SK-N-SH (cell line): ENCODE measurements around the gene DHRS13.

ENCODE experiments used
- CTCF ChIP-seq: fragments of 200-600 bp; sonication (generic); IDR thresholded peaks from 2 replicates; pipeline ENCODE4 v1.6.1; 2017; ENCODE audit warnings: antibody characterized with exemption, mild to moderate bottlenecking, moderate library complexity
- FOSL2 ChIP-seq: IDR thresholded peaks from 2 replicates; pipeline ENCODE4 v1.4.0; 2012; ENCODE audit warnings: low read depth, mild to moderate bottlenecking, moderate library complexity, borderline replicate concordance

- TF ChIP-seq FOSL2 (no peak), CTCF (no peak)
Observed at GRCh38 chr17:28873839-28874238, 29.0 kb downstream of the DHRS13 start.
